Heart left ventricle (tissue), 16 donors: Measurements from ENCODE around the gene CCDC112. TPM values are rescaled to one million over a fixed set of nuclear protein-coding genes. Genes with fewer than 3 reads are reported as not detected.

ENCODE experiments used
- ATAC-seq, 4 donors: fragments of 200-7000 bp; cut with Tn5 transposase; one replicate each; pipeline ENCODE4 v1.9.1; 2020 to 2022; ENCODE audit warnings: moderate library complexity in 4 of 4, mild to moderate bottlenecking in 3 of 4, moderate number of reproducible peaks in 1 of 4
- DNase-seq, 5 donors: peaks; one replicate each; pipeline ENCODE4 v3.0.0-alpha.2; 2020
- H3K27ac ChIP-seq, 12 donors: fragments of 200-600 bp; sonication (generic) in 4 of 12; one replicate each; pipeline versions ENCODE4 v1.5.0 to v1.8.0; 2016 to 2022; ENCODE audit warnings: mild to moderate bottlenecking in 2 of 12
- H3K27me3 ChIP-seq, 9 donors: fragments of 200-600 bp; sonication (generic) in 2 of 9; one replicate each; pipeline versions ENCODE4 v1.5.1 to v1.8.0; 2016 to 2022; ENCODE audit warnings: mild to moderate bottlenecking in 3 of 9
- H3K36me3 ChIP-seq, 9 donors: fragments of 200-600 bp; sonication (generic) in 2 of 9; one replicate each; pipeline versions ENCODE4 v1.5.0 to v1.8.0; 2018 to 2022; ENCODE audit warnings: mild to moderate bottlenecking in 2 of 9
- H3K4me1 ChIP-seq, 12 donors: fragments of 200-600 bp; sonication (generic) in 4 of 12; one replicate each; pipeline versions ENCODE4 v1.5.0 to v1.8.0; 2016 to 2022; ENCODE audit warnings: mild to moderate bottlenecking in 3 of 12
- H3K4me3 ChIP-seq, 12 donors: fragments of 200-600 bp; sonication (generic) in 4 of 12; one replicate each; pipeline versions ENCODE4 v1.5.0 to v1.8.0; 2017 to 2022; ENCODE audit warnings: mild to moderate bottlenecking in 9 of 12, moderate library complexity in 4 of 12
- H3K9me3 ChIP-seq, 12 donors: fragments of 200-600 bp; sonication (generic) in 4 of 12; one replicate each; pipeline versions ENCODE4 v1.5.0 to v1.8.0; 2016 to 2022; ENCODE audit warnings: mild to moderate bottlenecking in 1 of 12
- POLR2A ChIP-seq, 2 donors: fragments of 450-650 bp; IDR thresholded peaks; one replicate each; pipeline ENCODE4 v1.6.1; 2017; ENCODE audit warnings: antibody characterized with exemption in 2 of 2, mild to moderate bottlenecking in 2 of 2, moderate library complexity in 2 of 2
- WGBS, 4 donors: extraction: QIAGEN DNeasy Blood & Tissue Kit in 2 of 4; methylation state at CpG; one replicate each; pipeline versions ENCODE4 v1.1.5 to v1.1.7; 2013 to 2018; 5-methylcytosine and 5-hydroxymethylcytosine counted together
- intact Hi-C, 10 donors: fragments of 100-400 bp; cut with DNase I; formaldehyde crosslinking; loops; one replicate each; pipeline versions ENCODE4 v1.11.1 to v1.14.2; 2022
- polyA plus RNA-seq, 2 donors: library from polyadenylated mRNA; stranded (reverse); fragments of 200-250 nt; gene quantifications; one replicate each; pipeline ENCODE4 v1.2.3, GENCODE V29; 2013
- total RNA-seq, 9 donors: library from RNA; depleted of rRNA in 2 of 9; stranded (reverse); fragments of >200 nt in 2 of 9; fragmentation: NEBNext Ultra II Directional in 3 of 9; extraction: Animal tissue kit (Norgen Biotek cat#: 25700) in 3 of 9; gene quantifications; one replicate each; pipeline versions ENCODE4 v1.1.0 to v1.2.4, GENCODE V29; 2016 to 2023
- TF ChIP-seq, protein P1 (sequence below), 12 donors: fragments of 200-600 bp; sonication (generic) in 4 of 12; IDR thresholded peaks; one replicate each; pipeline versions ENCODE4 v1.5.0 to v1.8.0; 2018 to 2022; ENCODE audit warnings: antibody characterized with exemption in 12 of 12, mild to moderate bottlenecking in 5 of 12
- donor health status: ischemic (EF 13 %, LVEDD 7.1; RV severe dilation, severe dysfunction).
- donor health status: healthy with polysubstance abuse.
- donor health status: DM: no; HTN: yes; CAD: no.
- donor health status: DM: no; HTN: no; CAD: no.
- donor health status: ischemic (EF 25% LVEDD 6.9; RV normal size, moderate dysfunction).
- donor health status: ischemic (EF 25% LVEDD 5.7; RV mildly dilated, moderate dysfunction).
- donor health status: healthy.
- donor health status: DM: yes; HTN: yes; CAD: no.
- donor health status: ischemic (EF 35%, LVEDD 5.7; RV mildly dilated, moderate dysfunction).
- donor health status: nonischemic (EF 11% LVEDD 7.7; RV severe dilation, severe dysfunction).
- donor health status: DM: yes; HTN: yes; CAD: no.
- donor health status: PGD.
- donor health status: ischemic (EF 29% LVEDD 5.4; RV normal size, mild dysfunction).
- donor health status: nonischemic (EF 23%, LVEDD 6.1; RV moderate dilation, normal function).

CCDC112 gene
- total and polyA plus RNA-seq, 11 donors, result 3.6 to 8.4 (median 5.6) TPM

DNA sequence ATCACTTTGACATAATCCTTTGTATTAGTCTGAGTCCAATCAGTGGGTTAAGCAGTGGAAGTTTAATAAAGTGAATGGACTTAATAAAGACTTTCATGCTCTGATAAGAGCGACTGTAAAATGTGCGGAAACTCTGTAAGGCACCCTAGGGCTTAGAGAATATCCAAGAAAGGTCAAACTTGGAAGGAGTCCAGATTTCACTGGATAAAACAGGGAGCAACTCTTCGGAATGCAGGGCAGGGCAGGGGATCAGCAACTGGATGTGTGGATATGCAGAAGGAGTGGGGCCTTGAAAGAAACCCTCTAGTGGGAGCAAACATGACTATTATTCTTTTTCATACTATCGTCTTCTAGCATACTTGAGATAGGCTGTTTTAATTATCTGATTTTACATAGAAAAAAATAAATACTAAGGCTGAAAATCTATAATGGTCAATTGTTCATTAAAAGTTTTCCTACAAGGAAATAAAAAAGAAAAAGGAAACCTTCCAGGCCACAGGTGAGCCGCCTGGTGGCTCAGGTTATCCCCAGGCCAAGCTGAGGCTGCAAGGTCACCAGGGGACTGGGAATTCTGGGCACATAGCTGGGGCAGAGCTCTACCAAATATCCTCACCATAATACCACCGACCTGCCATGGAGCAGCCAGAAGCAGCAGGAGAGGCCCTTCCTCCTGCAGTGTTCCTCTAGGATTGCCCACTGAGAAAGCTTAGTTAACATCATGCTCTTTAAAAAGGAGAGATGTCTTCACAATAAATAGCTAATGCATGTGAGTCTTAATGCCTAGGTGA, 46.3 kb upstream of the CCDC112 start:
- H3K36me3 ChIP-seq, result no peaks in the 10 kb centered on the region
- intact Hi-C loops, result no loop called here
- H3K9me3 ChIP-seq, result peaks cover 0 to 12% (median 0%) of the 10 kb centered on the region in 12 donors
- no peak overlapping the region for H3K27ac ChIP-seq
- H3K4me3 ChIP-seq, result no peak overlapping the region
- no peaks in the 10 kb centered on the region for H3K27me3 ChIP-seq
- DNase-seq (no peak), ATAC-seq (no peak)
- 75 to 80% (median 76%) methylated on average over 6 of the region's 6 CpGs for WGBS, 4 donors
- TF ChIP-seq, protein P1, sequence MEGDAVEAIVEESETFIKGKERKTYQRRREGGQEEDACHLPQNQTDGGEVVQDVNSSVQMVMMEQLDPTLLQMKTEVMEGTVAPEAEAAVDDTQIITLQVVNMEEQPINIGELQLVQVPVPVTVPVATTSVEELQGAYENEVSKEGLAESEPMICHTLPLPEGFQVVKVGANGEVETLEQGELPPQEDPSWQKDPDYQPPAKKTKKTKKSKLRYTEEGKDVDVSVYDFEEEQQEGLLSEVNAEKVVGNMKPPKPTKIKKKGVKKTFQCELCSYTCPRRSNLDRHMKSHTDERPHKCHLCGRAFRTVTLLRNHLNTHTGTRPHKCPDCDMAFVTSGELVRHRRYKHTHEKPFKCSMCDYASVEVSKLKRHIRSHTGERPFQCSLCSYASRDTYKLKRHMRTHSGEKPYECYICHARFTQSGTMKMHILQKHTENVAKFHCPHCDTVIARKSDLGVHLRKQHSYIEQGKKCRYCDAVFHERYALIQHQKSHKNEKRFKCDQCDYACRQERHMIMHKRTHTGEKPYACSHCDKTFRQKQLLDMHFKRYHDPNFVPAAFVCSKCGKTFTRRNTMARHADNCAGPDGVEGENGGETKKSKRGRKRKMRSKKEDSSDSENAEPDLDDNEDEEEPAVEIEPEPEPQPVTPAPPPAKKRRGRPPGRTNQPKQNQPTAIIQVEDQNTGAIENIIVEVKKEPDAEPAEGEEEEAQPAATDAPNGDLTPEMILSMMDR (IDR thresholded peaks at IDR 0.05), result no peak
- TF ChIP-seq POLR2A (IDR thresholded peaks at IDR 0.05), result no peak
- H3K4me1 ChIP-seq, result no peaks in the 10 kb centered on the region

DNA sequence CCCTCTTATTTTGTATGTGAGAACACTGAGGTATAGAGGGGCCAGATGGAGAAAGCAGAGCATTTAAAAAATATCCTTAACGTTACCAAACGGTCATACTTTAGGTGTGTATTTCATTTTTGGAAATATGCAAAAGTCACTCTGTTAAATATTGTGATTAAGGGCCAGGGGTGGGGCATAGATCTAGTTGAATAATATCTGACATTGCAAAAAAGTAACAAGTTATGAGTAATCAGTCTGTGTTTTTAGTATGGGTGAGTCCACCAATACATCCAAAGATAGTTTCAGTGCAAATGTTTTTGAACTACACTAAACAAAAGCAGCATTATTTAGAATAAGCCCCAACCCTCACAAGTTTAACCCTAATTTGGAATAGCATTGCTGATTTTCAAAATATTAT, 45.3 kb upstream of the CCDC112 start:
- Histone ChIP-seq H3K27ac (no peak overlapping the region), H3K4me1 (no peaks in the 10 kb centered on the region), H3K27me3 (no peaks in the 10 kb centered on the region), H3K9me3 (peaks cover 0 to 12% (median 0%) of the 10 kb centered on the region in 12 donors), H3K4me3 (no peak overlapping the region), H3K36me3 (no peaks in the 10 kb centered on the region)
- WGBS, 4 donors, result 86 to 94% (median 93%) methylated on average over 2 of the region's 2 CpGs
- TF ChIP-seq, protein P1 (IDR thresholded peaks at IDR 0.05), result no peak
- no peak for TF ChIP-seq POLR2A (IDR thresholded peaks at IDR 0.05)
- DNase-seq (no peak), ATAC-seq (no peak)
- intact Hi-C loops, result no loop called here

DNA sequence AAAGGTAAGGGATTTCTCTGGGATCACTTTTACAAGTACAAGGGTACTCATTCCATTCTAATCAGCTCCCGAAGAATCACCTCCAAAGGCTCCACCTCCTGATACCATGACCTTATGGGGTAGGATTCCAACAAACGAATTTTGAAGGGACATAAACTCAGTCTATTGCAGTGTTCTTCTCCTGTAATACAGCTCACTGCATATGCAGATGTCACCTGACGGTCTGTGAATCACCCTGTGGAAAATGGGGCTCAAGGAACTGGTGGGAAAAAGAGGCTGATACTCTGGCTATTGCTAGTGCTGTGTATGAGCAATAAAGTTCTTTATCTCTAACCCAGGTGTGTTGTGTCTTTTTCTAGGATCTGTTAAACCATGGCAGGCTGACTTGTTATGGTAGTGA, 42.4 kb upstream of the CCDC112 start:
- ATAC-seq, result no peak
- WGBS, 4 donors, result 60 to 79% (median 70%) methylated on average over 3 of the region's 3 CpGs
- H3K4me1 ChIP-seq, result no peaks in the 10 kb centered on the region

DNA sequence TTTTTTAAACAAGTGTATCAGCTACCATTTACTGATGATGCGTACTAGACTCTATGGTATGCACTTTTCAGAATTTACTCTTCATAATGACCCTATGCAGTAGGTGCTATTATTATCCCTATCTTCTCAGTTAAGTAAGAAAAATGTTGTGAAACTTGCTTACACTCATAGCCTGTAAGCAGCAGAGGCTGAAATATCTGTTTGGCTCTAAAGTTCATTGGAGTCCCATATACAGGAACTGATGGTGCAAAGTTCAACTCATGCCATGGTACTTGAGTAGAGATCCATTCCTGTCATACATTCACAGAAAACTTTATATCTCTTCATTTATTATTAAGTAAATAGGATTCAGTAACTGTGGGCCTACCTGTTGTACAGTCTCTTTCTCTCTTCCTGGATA, 41.4 kb upstream of the CCDC112 start:
- no peaks in the 10 kb centered on the region for H3K36me3 ChIP-seq
- H3K27me3 ChIP-seq, result no peaks in the 10 kb centered on the region
- no peaks in the 10 kb centered on the region for H3K9me3 ChIP-seq
- TF ChIP-seq POLR2A (IDR thresholded peaks at IDR 0.05), result no peak
- TF ChIP-seq, protein P1 (IDR thresholded peaks at IDR 0.05), result no peak
- intact Hi-C loops, result no loop called here
- H3K27ac ChIP-seq, result no peak overlapping the region
- H3K4me3 ChIP-seq, result no peak overlapping the region
- DNase-seq (no peak), ATAC-seq (no peak)
- WGBS, 4 donors, result 85 to 99% (median 93%) methylated on average over 1 of the region's 1 CpG
- H3K4me1 ChIP-seq, result no peaks in the 10 kb centered on the region

More for the DNA sequence above, 42.4 kb upstream of the CCDC112 start:
- intact Hi-C loops, result no loop called here
- TF ChIP-seq POLR2A (IDR thresholded peaks at IDR 0.05), result no peak
- TF ChIP-seq, protein P1 (IDR thresholded peaks at IDR 0.05), result no peak
- Histone ChIP-seq H3K9me3 (no peaks in the 10 kb centered on the region), H3K27ac (no peak overlapping the region), H3K27me3 (no peaks in the 10 kb centered on the region), H3K36me3 (no peaks in the 10 kb centered on the region), H3K4me3 (no peak overlapping the region)
- no peak for DNase-seq
